OCI-M1 (cell line): ENCODE data around the gene APBB1.

Experiments
- DNase-seq: peaks from one replicate; lab custom pipeline; 2025; lab: John Stamatoyannopoulos, UW

Gene APBB1

GRCh38 chr11:6391537-6392134, 27.3 kb downstream of the APBB1 start:
- no peak for DNase-seq

- no peak for DNase-seq
Measured at GRCh38 chr11:6390718-6391469, 28.0 kb downstream of the APBB1 start.

- DNase-seq, result peak; percentile 96
Measured at GRCh38 chr11:6389905-6390717, 28.8 kb downstream of the APBB1 start, which contains the start of gene SMPD1. Gene SMPD1 (plus strand): TSS chr11:6390474. CDS start chr11:6390599, 125 bp downstream.

GRCh38 chr11:6388748-6389147, 30.1 kb downstream of the APBB1 start:
- DNase-seq, result peak; percentile 46

- DNase-seq, result no peak
Measured at GRCh38 chr11:6387811-6388599, 30.9 kb downstream of the APBB1 start.

GRCh38 chr11:6385046-6385777, 33.7 kb downstream of the APBB1 start:
- no peak for DNase-seq

GRCh38 chr11:6378640-6378989, 40.3 kb downstream of the APBB1 start:
- no peak for DNase-seq

GRCh38 chr11:6377902-6378639, 40.8 kb downstream of the APBB1 start:
- DNase-seq, result peak; percentile 33

GRCh38 chr11:6371825-6372224, 47.1 kb downstream of the APBB1 start:
- peak; percentile 53 for DNase-seq

GRCh38 chr11:6365659-6366058, 53.2 kb downstream of the APBB1 start:
- no peak for DNase-seq

- peak; percentile 73 for DNase-seq
Measured at GRCh38 chr11:6362873-6363678, 55.8 kb downstream of the APBB1 start.

GRCh38 chr11:6362185-6362872, 56.6 kb downstream of the APBB1 start:
- no peak for DNase-seq

- no peak for DNase-seq
Measured at GRCh38 chr11:6360183-6360582, 58.7 kb downstream of the APBB1 start.

- peak; percentile 55 for DNase-seq
Measured at GRCh38 chr11:6357222-6357621, 61.7 kb downstream of the APBB1 start.

- no peak for DNase-seq
Measured at GRCh38 chr11:6356503-6357055, 62.3 kb downstream of the APBB1 start.

- DNase-seq, result no peak
Measured at GRCh38 chr11:6354651-6355485, 64.0 kb downstream of the APBB1 start.

- peak; percentile 68 for DNase-seq
Measured at GRCh38 chr11:6353367-6353987, 65.4 kb downstream of the APBB1 start.
